B cell (primary cell): ENCODE measurements around the gene MUC12. TPM values are rescaled to one million over a fixed set of nuclear protein-coding genes. Genes with fewer than 3 reads are reported as not detected.

Experiments used
- ATAC-seq: fragments of 200-7000 bp; cut with Tn5 transposase; one replicate; pipeline ENCODE4 v1.10.0; 2021; ENCODE audit warnings: low read depth, mild to moderate bottlenecking, moderate number of reproducible peaks, moderate library complexity
- CTCF ChIA-PET: fragments of 350-600 bp; sonication (Branson Sonifier 250); formaldehyde crosslinking; loops from one replicate; lab custom pipeline; 2021; ENCODE audit warnings: antibody characterized with exemption, inconsistent platforms; lab: Charles Lee
- POLR2A ChIA-PET: fragments of 350-600 bp; sonication (Branson Sonifier 250); formaldehyde crosslinking; loops from one replicate; lab custom pipeline; 2021; ENCODE audit warnings: antibody characterized with exemption; lab: Charles Lee
- DNase-seq: peaks from one replicate; pipeline ENCODE4 v3.0.0; 2013
- H2AFZ ChIP-seq: 2 replicates; pipeline ENCODE4 v1.6.1; 2012; ENCODE audit warnings: mild to moderate bottlenecking, low read depth, low read length; ENCODE audit not compliant: insufficient read depth, poor library complexity, severe bottlenecking
- H3K27ac ChIP-seq, 2 donors: 1 replicate in 1 of 2; 2 replicates in 1 of 2; pipeline ENCODE4 v1.5.1; 2012 to 2013; ENCODE audit warnings: low read length in 2 of 2, mild to moderate bottlenecking in 2 of 2, moderate library complexity in 1 of 2
- H3K27me3 ChIP-seq, 4 experiments: fragments of 200-600 bp in 1 of 4; sonication (generic) in 1 of 4; replicated peaks in 1 of 4; 1 replicate in 2 of 4; 2 replicates in 2 of 4; pipeline versions ENCODE4 v1.6.1 to v1.7.0; 2013 to 2016; ENCODE audit warnings: low read length in 3 of 4, mild to moderate bottlenecking in 2 of 4, mixed read lengths in 1 of 4, moderate library complexity in 1 of 4; ENCODE audit not compliant: insufficient read depth in 4 of 4, control insufficient read depth in 3 of 4; ENCODE audit errors: control extremely low read depth in 1 of 4
- H3K36me3 ChIP-seq, 2 experiments: replicated peaks in 1 of 2; 1 replicate in 1 of 2; 2 replicates in 1 of 2; pipeline versions ENCODE4 v1.6.1 to v1.7.1; 2013; ENCODE audit warnings: low read length in 1 of 2; ENCODE audit not compliant: insufficient read depth in 2 of 2, control insufficient read depth in 1 of 2; ENCODE audit errors: control extremely low read depth in 1 of 2, extremely low read depth in 1 of 2
- H3K4me1 ChIP-seq, 2 donors: fragments of 200-600 bp in 1 of 2; sonication (generic) in 1 of 2; 1 replicate in 1 of 2; 2 replicates in 1 of 2; pipeline versions ENCODE4 v1.5.1 to v1.6.1; 2013 to 2017; ENCODE audit warnings: low read length in 2 of 2; ENCODE audit not compliant: control insufficient read depth in 2 of 2, insufficient read depth in 2 of 2
- H3K4me2 ChIP-seq: replicated peaks from 2 replicates; pipeline ENCODE3; 2012; ENCODE audit warnings: mild to moderate bottlenecking, low read depth, low read length; ENCODE audit not compliant: poor library complexity, severe bottlenecking
- H3K4me3 ChIP-seq, 5 experiments: fragments of 200-600 bp in 1 of 5; sonication (generic) in 1 of 5; 1 replicate in 3 of 5; 2 replicates in 2 of 5; pipeline versions ENCODE4 v1.5.1 to v1.7.0; 2011 to 2016; ENCODE audit warnings: low read length in 4 of 5, mild to moderate bottlenecking in 4 of 5, low read depth in 2 of 5, control low read depth in 1 of 5, moderate library complexity in 1 of 5; ENCODE audit not compliant: insufficient read depth in 1 of 5; ENCODE audit errors: control extremely low read depth in 1 of 5, extremely low read depth in 1 of 5
- H3K79me2 ChIP-seq: fragments of 200-600 bp; sonication (generic); one replicate; pipeline ENCODE4 v1.6.0; 2016; ENCODE audit warnings: low read length; ENCODE audit not compliant: control insufficient read depth, insufficient read depth
- H3K9ac ChIP-seq: fragments of 200-600 bp; sonication (generic); 2 replicates; pipeline ENCODE4 v1.6.1; 2017; ENCODE audit warnings: mild to moderate bottlenecking, low read length, moderate library complexity
- H3K9me3 ChIP-seq, 3 donors: one replicate each; pipeline versions ENCODE4 v1.6.1 to v1.7.1; 2013; ENCODE audit warnings: low read length in 2 of 3; ENCODE audit not compliant: control insufficient read depth in 2 of 3, insufficient read depth in 1 of 3; ENCODE audit errors: control extremely low read depth in 1 of 3
- H4K20me1 ChIP-seq: 2 replicates; pipeline ENCODE4 v1.6.0; 2012; ENCODE audit warnings: mild to moderate bottlenecking, low read length; ENCODE audit not compliant: insufficient read depth, control insufficient read depth, poor library complexity, severe bottlenecking
- H3K27ac Mint-ChIP-seq: one replicate; pipeline ENCODE4 v1.8.0; 2021; ENCODE audit warnings: mixed read lengths
- H3K27me3 Mint-ChIP-seq: one replicate; pipeline ENCODE4 v1.8.0; 2021; ENCODE audit warnings: mixed read lengths
- H3K4me1 Mint-ChIP-seq: one replicate; pipeline ENCODE4 v1.8.0; 2021; ENCODE audit warnings: mixed read lengths
- H3K4me3 Mint-ChIP-seq: one replicate; pipeline ENCODE4 v1.8.0; 2021; ENCODE audit warnings: mixed read lengths
- H3K9me3 Mint-ChIP-seq: one replicate; pipeline ENCODE4 v1.8.0; 2022; ENCODE audit warnings: mixed read lengths; ENCODE audit not compliant: insufficient read depth
- EZH2 ChIP-seq: IDR thresholded peaks from 2 replicates; pipeline ENCODE4 v1.6.1; 2012; ENCODE audit warnings: borderline replicate concordance, low read depth, mild to moderate bottlenecking, moderate library complexity, low read length; ENCODE audit not compliant: insufficient read depth, poor library complexity, severe bottlenecking
- WGBS: methylation state at CpG from one replicate; pipeline ENCODE4 v1.1.5; 2013; ENCODE audit warnings: missing lambda C conversion rate; ENCODE audit not compliant: insufficient coverage; 5-methylcytosine and 5-hydroxymethylcytosine counted together
- intact Hi-C: fragments of 100-400 bp; cut with micrococcal nuclease; formaldehyde crosslinking; loops from one replicate; pipeline ENCODE4 v1.10.0; 2022
- polyA plus RNA-seq: library from polyadenylated mRNA; depleted of rRNA; stranded (reverse); fragments of >200 nt; gene quantifications from 2 replicates; pipeline ENCODE4 v1.2.3, GENCODE V29; 2012
- total RNA-seq, 2 donors: library from RNA; stranded (reverse); fragments of 120-200 nt in 1 of 2; gene quantifications; 1 replicate in 1 of 2; 2 replicates in 1 of 2; pipeline versions ENCODE4 v1.2.3 to v1.2.4, GENCODE V29; 2013 to 2022
- TF ChIP-seq, protein P1 (sequence below): fragments of 200-600 bp; IDR thresholded peaks from one replicate; pipeline ENCODE4 v1.8.0; 2022; ENCODE audit warnings: antibody characterized with exemption, mild to moderate bottlenecking

The MUC12 gene
- total and polyA plus RNA-seq, 2 donors (not counting 1 experiment from before 2014, with no cell fraction given): 0.81 TPM; not detected in 1

- Histone ChIP-seq H3K27me3 (peaks cover 0 to 37% (median 0%) of the 10 kb centered on the region in 4 experiments), H2AFZ (no peak overlapping the region), H3K9me3 (peaks cover 0 to 16% (median 0%) of the 10 kb centered on the region in 3 donors), H3K4me2 (peak overlapping the region; percentile 30), H3K9ac (no peak overlapping the region), H3K36me3 (no peaks in the 10 kb centered on the region), H3K4me1 (peaks cover 13 to 17% of the 10 kb centered on the region in 2 donors), H4K20me1 (no peaks in the 10 kb centered on the region), H3K4me3 (no peak overlapping the region), H3K79me2 (no peaks in the 10 kb centered on the region), H3K27ac (no peak overlapping the region)
- ChIA-PET CTCF (interaction anchor here (1.3 kb wide), 1 partner anchor 118 kb away, joined by 3 read pairs; no protein-coding TSS in a partner anchor), POLR2A (interaction anchor here (0.5 kb wide), 1 partner anchor 107 kb away, joined by 4 read pairs; no protein-coding TSS in a partner anchor)
- peak; percentile 19 for ATAC-seq
- H3K4me3 Mint-ChIP-seq: no peak overlapping the region
- TF ChIP-seq, protein P1, sequence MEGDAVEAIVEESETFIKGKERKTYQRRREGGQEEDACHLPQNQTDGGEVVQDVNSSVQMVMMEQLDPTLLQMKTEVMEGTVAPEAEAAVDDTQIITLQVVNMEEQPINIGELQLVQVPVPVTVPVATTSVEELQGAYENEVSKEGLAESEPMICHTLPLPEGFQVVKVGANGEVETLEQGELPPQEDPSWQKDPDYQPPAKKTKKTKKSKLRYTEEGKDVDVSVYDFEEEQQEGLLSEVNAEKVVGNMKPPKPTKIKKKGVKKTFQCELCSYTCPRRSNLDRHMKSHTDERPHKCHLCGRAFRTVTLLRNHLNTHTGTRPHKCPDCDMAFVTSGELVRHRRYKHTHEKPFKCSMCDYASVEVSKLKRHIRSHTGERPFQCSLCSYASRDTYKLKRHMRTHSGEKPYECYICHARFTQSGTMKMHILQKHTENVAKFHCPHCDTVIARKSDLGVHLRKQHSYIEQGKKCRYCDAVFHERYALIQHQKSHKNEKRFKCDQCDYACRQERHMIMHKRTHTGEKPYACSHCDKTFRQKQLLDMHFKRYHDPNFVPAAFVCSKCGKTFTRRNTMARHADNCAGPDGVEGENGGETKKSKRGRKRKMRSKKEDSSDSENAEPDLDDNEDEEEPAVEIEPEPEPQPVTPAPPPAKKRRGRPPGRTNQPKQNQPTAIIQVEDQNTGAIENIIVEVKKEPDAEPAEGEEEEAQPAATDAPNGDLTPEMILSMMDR: no peak
- no peak for TF ChIP-seq EZH2
- 31% methylated on average over 10 of the region's 14 CpGs for WGBS
- no peaks in the 10 kb centered on the region for H3K9me3 Mint-ChIP-seq
- no peak overlapping the region for H3K27ac Mint-ChIP-seq
- peak; percentile 14 for DNase-seq
- peaks cover 31% of the 10 kb centered on the region for H3K27me3 Mint-ChIP-seq
- intact Hi-C loops: no loop called here
- peaks cover 26% of the 10 kb centered on the region for H3K4me1 Mint-ChIP-seq
These were observed 49.2 kb downstream of the MUC12 start for GRCh38 chr7:101018271-101019167.

DNA sequence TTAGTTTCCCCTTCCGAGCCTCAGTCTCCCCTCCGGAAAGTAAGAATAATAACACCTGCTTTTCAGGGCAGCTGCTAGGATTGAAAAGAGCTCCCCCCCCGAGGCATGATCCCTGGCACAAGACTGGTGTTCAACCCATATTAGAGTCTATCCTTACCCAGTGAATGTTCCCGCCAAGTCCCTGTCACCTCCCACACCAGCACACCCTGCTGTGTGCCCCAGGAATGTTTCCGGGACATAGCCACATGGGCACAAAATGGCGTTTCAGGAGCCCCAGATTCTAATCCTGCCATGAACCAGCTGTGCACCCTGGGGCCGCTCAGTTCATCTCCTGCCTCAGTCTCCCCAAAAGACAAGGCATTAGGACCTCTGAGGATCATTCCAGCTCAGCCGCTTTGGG, 51.1 kb downstream of the MUC12 start:
- TF ChIP-seq, protein P1: no peak
- TF ChIP-seq EZH2: no peak
- Histone ChIP-seq H3K4me3 (no peak overlapping the region), H3K79me2 (no peaks in the 10 kb centered on the region), H3K4me2 (no peak overlapping the region), H3K27ac (no peak overlapping the region), H3K36me3 (no peaks in the 10 kb centered on the region), H3K9ac (no peak overlapping the region), H4K20me1 (no peaks in the 10 kb centered on the region), H2AFZ (no peak overlapping the region), H3K4me1 (peaks cover 13 to 17% of the 10 kb centered on the region in 2 donors), H3K9me3 (peaks cover 0 to 12% (median 0%) of the 10 kb centered on the region in 3 donors), H3K27me3 (peaks cover 0 to 30% (median 0%) of the 10 kb centered on the region in 4 experiments)
- Mint-ChIP-seq H3K27ac (no peak overlapping the region), H3K9me3 (no peaks in the 10 kb centered on the region), H3K4me3 (no peak overlapping the region), H3K4me1 (peaks cover 26% of the 10 kb centered on the region), H3K27me3 (peaks cover 31% of the 10 kb centered on the region)
- ChIA-PET CTCF (no interaction called here), POLR2A (interaction anchor here (0.7 kb wide), 1 partner anchor 10 kb away, joined by 13 read pairs; no protein-coding TSS in a partner anchor)
- ATAC-seq: no peak
- intact Hi-C loops: no loop called here
- WGBS: 83% methylated on average over 8 of the region's 8 CpGs
- DNase-seq: no peak
